ENCODE data around the gene IGDCC3. TPM values are rescaled to one million over a fixed set of nuclear protein-coding genes. Genes with fewer than 3 reads are reported as not detected.

IGDCC3 gene
- total and polyA plus RNA-seq, 2 donors (not counting 3 experiments of a cell fraction or from before 2014, with no cell fraction given): 0.03 TPM; not detected in 1

DNA sequence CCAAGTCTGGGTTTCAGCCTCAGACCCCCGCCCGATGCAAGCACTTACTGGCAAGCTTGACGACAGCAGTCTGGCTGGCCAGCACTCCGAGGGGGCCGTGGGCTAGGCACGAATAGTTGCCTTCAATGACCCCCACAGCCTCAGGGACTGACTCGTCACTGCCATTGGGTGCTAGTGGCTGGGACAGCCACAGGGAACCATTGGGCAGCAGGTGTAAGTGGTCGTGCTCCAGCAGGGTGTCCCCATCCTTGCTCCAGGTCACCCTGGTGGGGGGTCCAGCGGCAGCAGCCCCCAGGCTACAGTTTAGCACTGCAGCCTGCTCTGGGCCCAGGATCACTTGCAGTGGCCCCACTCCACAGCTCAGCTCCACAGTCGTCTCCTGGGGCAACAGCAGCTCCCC, 33.2 kb upstream of the IGDCC3 start:
- Histone ChIP-seq H4K20me1 (replicated peaks; ENCODE audit: control insufficient read depth, extremely low read depth, insufficient read depth, low read length) (no peaks in the 10 kb centered on the region), H3K4me3 (replicated peaks in 1 of 3; ENCODE audit: insufficient read depth in 1 of 3, low read depth in 1 of 3, low read length in 3 of 3) (no peak overlapping the region), H3K9me1 (replicated peaks; ENCODE audit: control insufficient read depth, extremely low read depth, insufficient read depth, low read length) (no peaks in the 10 kb centered on the region), H3K9me3 (replicated peaks; ENCODE audit: control insufficient read depth, insufficient read depth, low read length) (no peaks in the 10 kb centered on the region), H2AFZ (ENCODE audit: low read depth, low read length) (no peak overlapping the region), H3K79me2 (ENCODE audit: control insufficient read depth, insufficient read depth, low read length) (no peaks in the 10 kb centered on the region), H3K4me2 (ENCODE audit: insufficient read depth, low read length) (no peak overlapping the region), H3K36me3 (ENCODE audit: control insufficient read depth in 2 of 2, extremely low read depth in 1 of 2, insufficient read depth in 2 of 2, low read length in 2 of 2) (no peaks in the 10 kb centered on the region), H3K27me3 (ENCODE audit: control insufficient read depth in 2 of 2, insufficient read depth in 2 of 2, low read length in 2 of 2) (peaks cover 10 to 24% of the 10 kb centered on the region in 2 experiments), H3K4me1 (ENCODE audit: control insufficient read depth, extremely low read depth, insufficient read depth, low read length) (no peaks in the 10 kb centered on the region), H3K27ac (ENCODE audit: insufficient read depth, low read depth, low read length) (no peak overlapping the region), H3K9ac (replicated peaks; ENCODE audit: extremely low read depth, insufficient read depth, low read length) (no peak overlapping the region)
- ChIA-PET CTCF (interaction anchor here (3.1 kb wide), 1 partner anchor 11 kb away, joined by 18 read pairs; no protein-coding TSS in a partner anchor), POLR2A (no interaction called here)
- intact Hi-C loops (cut with micrococcal nuclease) (no loop called here), dilution Hi-C loops (cut with MboI; ENCODE audit: extremely low pct_ligation_motif_present, low sequenced_read_pairs) (no loop called here)
- FAIRE-seq (no peak), DNase-seq (ENCODE audit: low read depth, low spot score) (no peak)
- BruUV-seq (replicated peaks): no TSS peak
- TF ChIP-seq POLR2A (IDR thresholded peaks at IDR 0.05; ENCODE audit: low read depth, low read length) (no peak), MYC (IDR thresholded peaks at IDR 0.05; ENCODE audit: low read depth, low read length) (no peak)

DNA sequence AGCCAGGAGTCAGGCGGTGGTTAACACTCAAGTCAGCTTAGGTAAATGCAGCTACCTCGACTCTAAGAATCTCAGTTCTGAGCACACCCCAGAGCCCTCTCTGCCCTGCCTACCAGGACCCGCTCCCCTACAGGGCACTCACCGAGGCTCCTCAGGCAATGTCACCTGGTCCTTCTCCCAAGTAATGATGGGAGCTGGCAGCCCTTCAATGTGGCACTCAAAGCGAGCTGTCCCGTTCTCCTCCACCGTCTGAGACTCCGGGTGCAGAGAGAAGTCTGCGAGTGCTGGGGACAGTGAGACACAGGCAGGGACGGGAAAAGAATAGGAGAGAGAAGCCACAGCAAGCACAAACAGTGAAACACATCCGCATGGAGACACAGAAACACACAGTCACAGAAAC, 32.2 kb upstream of the IGDCC3 start:
- Histone ChIP-seq H3K4me2 (ENCODE audit: insufficient read depth, low read length) (no peak overlapping the region), H3K9me3 (replicated peaks; ENCODE audit: control insufficient read depth, insufficient read depth, low read length) (no peaks in the 10 kb centered on the region), H3K4me3 (replicated peaks in 1 of 3; ENCODE audit: insufficient read depth in 1 of 3, low read depth in 1 of 3, low read length in 3 of 3) (no peak overlapping the region), H3K27me3 (ENCODE audit: control insufficient read depth in 2 of 2, insufficient read depth in 2 of 2, low read length in 2 of 2) (peaks cover 5 to 21% of the 10 kb centered on the region in 2 experiments), H3K4me1 (ENCODE audit: control insufficient read depth, extremely low read depth, insufficient read depth, low read length) (no peaks in the 10 kb centered on the region), H3K36me3 (ENCODE audit: control insufficient read depth in 2 of 2, extremely low read depth in 1 of 2, insufficient read depth in 2 of 2, low read length in 2 of 2) (no peaks in the 10 kb centered on the region), H4K20me1 (replicated peaks; ENCODE audit: control insufficient read depth, extremely low read depth, insufficient read depth, low read length) (no peaks in the 10 kb centered on the region), H3K27ac (ENCODE audit: insufficient read depth, low read depth, low read length) (no peak overlapping the region), H2AFZ (ENCODE audit: low read depth, low read length) (no peak overlapping the region), H3K79me2 (ENCODE audit: control insufficient read depth, insufficient read depth, low read length) (no peaks in the 10 kb centered on the region), H3K9me1 (replicated peaks; ENCODE audit: control insufficient read depth, extremely low read depth, insufficient read depth, low read length) (no peaks in the 10 kb centered on the region), H3K9ac (replicated peaks; ENCODE audit: extremely low read depth, insufficient read depth, low read length) (no peak overlapping the region)
- CTCF ChIA-PET: interaction anchor here (3.1 kb wide), 1 partner anchor 10 kb away, joined by 18 read pairs; no protein-coding TSS in a partner anchor
- TF ChIP-seq JUN (IDR thresholded peaks at IDR 0.05; ENCODE audit: borderline replicate concordance, insufficient read depth, insufficient read length, low read depth): no peak
- no peak for TF ChIP-seq FOS (IDR thresholded peaks at IDR 0.05; ENCODE audit: borderline replicate concordance, insufficient read depth, low read length)
- TF ChIP-seq EZH2 (IDR thresholded peaks at IDR 0.05; ENCODE audit: borderline replicate concordance, low read depth, low read length, severe bottlenecking): no peak
- no peak for TF ChIP-seq POLR2A (IDR thresholded peaks at IDR 0.05; ENCODE audit: low read depth, low read length)
- TF ChIP-seq, protein P1, sequence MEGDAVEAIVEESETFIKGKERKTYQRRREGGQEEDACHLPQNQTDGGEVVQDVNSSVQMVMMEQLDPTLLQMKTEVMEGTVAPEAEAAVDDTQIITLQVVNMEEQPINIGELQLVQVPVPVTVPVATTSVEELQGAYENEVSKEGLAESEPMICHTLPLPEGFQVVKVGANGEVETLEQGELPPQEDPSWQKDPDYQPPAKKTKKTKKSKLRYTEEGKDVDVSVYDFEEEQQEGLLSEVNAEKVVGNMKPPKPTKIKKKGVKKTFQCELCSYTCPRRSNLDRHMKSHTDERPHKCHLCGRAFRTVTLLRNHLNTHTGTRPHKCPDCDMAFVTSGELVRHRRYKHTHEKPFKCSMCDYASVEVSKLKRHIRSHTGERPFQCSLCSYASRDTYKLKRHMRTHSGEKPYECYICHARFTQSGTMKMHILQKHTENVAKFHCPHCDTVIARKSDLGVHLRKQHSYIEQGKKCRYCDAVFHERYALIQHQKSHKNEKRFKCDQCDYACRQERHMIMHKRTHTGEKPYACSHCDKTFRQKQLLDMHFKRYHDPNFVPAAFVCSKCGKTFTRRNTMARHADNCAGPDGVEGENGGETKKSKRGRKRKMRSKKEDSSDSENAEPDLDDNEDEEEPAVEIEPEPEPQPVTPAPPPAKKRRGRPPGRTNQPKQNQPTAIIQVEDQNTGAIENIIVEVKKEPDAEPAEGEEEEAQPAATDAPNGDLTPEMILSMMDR (IDR thresholded peaks at IDR 0.05; ENCODE audit: extremely low read depth in 1 of 2, insufficient read depth in 1 of 2, low read depth in 1 of 2, low read length in 2 of 2): no peak
- TF ChIP-seq, protein P2, sequence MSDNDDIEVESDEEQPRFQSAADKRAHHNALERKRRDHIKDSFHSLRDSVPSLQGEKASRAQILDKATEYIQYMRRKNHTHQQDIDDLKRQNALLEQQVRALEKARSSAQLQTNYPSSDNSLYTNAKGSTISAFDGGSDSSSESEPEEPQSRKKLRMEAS (IDR thresholded peaks at IDR 0.05; ENCODE audit: insufficient read depth, insufficient read length): no peak
- TF ChIP-seq GATA2 (IDR thresholded peaks at IDR 0.05; ENCODE audit: insufficient read depth, insufficient read length, low read depth, low read length): no peak
- no peak for TF ChIP-seq POLR2AphosphoS5 (IDR thresholded peaks at IDR 0.05; ENCODE audit: insufficient read depth, low read depth, low read length)
- TF ChIP-seq MYC (IDR thresholded peaks at IDR 0.05; ENCODE audit: low read depth, low read length): no peak
- POLR2A ChIA-PET: no interaction called here
- FAIRE-seq: no peak
- dilution Hi-C loops (cut with MboI; ENCODE audit: extremely low pct_ligation_motif_present, low sequenced_read_pairs) (no loop called here), intact Hi-C loops (cut with micrococcal nuclease) (no loop called here)
- no TSS peak for BruUV-seq (replicated peaks)
- no peak for DNase-seq (ENCODE audit: low read depth, low spot score)
